Neural crest cell (in vitro differentiated cells): Measurements from ENCODE around the gene GCNT1. TPM values are rescaled to one million over a fixed set of nuclear protein-coding genes. Genes with fewer than 3 reads are reported as not detected.
A peak's percentile ranks its signal among the peaks of the same experiment; 100 is the strongest.
"Not testable (repeated sequence)": the region's sequence is repeated elsewhere in the genome, so short reads cannot be mapped to it uniquely, and the experiment has no call there.

Source experiments
- DNase-seq: peaks from one replicate; pipeline ENCODE4 v3.0.0; 2021; ENCODE audit warnings: low read depth, mixed read lengths, low spot score
- H3K27ac Mint-ChIP-seq: one replicate; pipeline ENCODE4 v1.8.0; 2021; ENCODE audit warnings: mild to moderate bottlenecking, mixed read lengths; ENCODE audit not compliant: unreplicated experiment
- H3K27me3 Mint-ChIP-seq: 2 replicates; pipeline ENCODE4 v1.8.0; 2021; ENCODE audit warnings: low read depth, mild to moderate bottlenecking, mixed read lengths
- H3K36me3 Mint-ChIP-seq: 2 replicates; pipeline ENCODE4 v1.8.0; 2021; ENCODE audit warnings: low read depth, mild to moderate bottlenecking, mixed read lengths
- H3K4me1 Mint-ChIP-seq: 2 replicates; pipeline ENCODE4 v1.8.0; 2021; ENCODE audit warnings: mixed read lengths
- H3K4me3 Mint-ChIP-seq: one replicate; pipeline ENCODE4 v1.8.0; 2021; ENCODE audit warnings: mild to moderate bottlenecking, mixed read lengths
- H3K9me3 Mint-ChIP-seq: 2 replicates; pipeline ENCODE4 v1.8.0; 2021; ENCODE audit warnings: mixed read lengths
- CTCF ChIP-seq: fragments of 200-600 bp; sonication (generic); conservative IDR thresholded peaks from 2 replicates; pipeline ENCODE4 v1.5.0; 2021; ENCODE audit warnings: antibody characterized with exemption, mild to moderate bottlenecking
- total RNA-seq: library from RNA; stranded (reverse); gene quantifications from 2 replicates; pipeline ENCODE4 v1.2.1, GENCODE V29; 2021

GCNT1 gene
- total RNA-seq, 1 donor from 2014 or later = 1.6 TPM

GRCh38 chr9:76519075-76519835, 60.3 kb downstream of the GCNT1 start:
- H3K27me3 Mint-ChIP-seq = no peaks in the 10 kb centered on the region
- no peak for DNase-seq
- no peak overlapping the region for H3K4me3 Mint-ChIP-seq
- no peak for TF ChIP-seq CTCF
- H3K4me1 Mint-ChIP-seq = peaks cover 7% of the 10 kb centered on the region
- no peak overlapping the region for H3K27ac Mint-ChIP-seq
- H3K9me3 Mint-ChIP-seq = peaks cover 3% of the 10 kb centered on the region
- no peaks in the 10 kb centered on the region for H3K36me3 Mint-ChIP-seq

GRCh38 chr9:76521244-76521681, 62.3 kb downstream of the GCNT1 start:
- Mint-ChIP-seq H3K4me3 (no peak overlapping the region), H3K27ac (no peak overlapping the region), H3K36me3 (no peaks in the 10 kb centered on the region), H3K9me3 (no peaks in the 10 kb centered on the region), H3K27me3 (no peaks in the 10 kb centered on the region), H3K4me1 (peaks cover 7% of the 10 kb centered on the region)
- DNase-seq = no peak
- TF ChIP-seq CTCF = no peak

- no peaks in the 10 kb centered on the region for H3K9me3 Mint-ChIP-seq
- H3K27me3 Mint-ChIP-seq = no peaks in the 10 kb centered on the region
- TF ChIP-seq CTCF = no peak
- peak overlapping the region; percentile 80 for H3K27ac Mint-ChIP-seq
- peaks cover 7% of the 10 kb centered on the region for H3K4me1 Mint-ChIP-seq
- H3K36me3 Mint-ChIP-seq = no peaks in the 10 kb centered on the region
- no peak for DNase-seq
- no peak overlapping the region for H3K4me3 Mint-ChIP-seq
Observed at GRCh38 chr9:76521906-76522305, 62.9 kb downstream of the GCNT1 start.

- not testable (repeated sequence) for H3K27me3 Mint-ChIP-seq, H3K9me3 Mint-ChIP-seq, H3K4me3 Mint-ChIP-seq, H3K27ac Mint-ChIP-seq, H3K4me1 Mint-ChIP-seq, H3K36me3 Mint-ChIP-seq, DNase-seq
Observed at GRCh38 chr9:76523617-76524200, 64.7 kb downstream of the GCNT1 start.

- Mint-ChIP-seq H3K27ac (no peak overlapping the region), H3K9me3 (peaks cover 2% of the 10 kb centered on the region), H3K36me3 (no peaks in the 10 kb centered on the region), H3K4me3 (no peak overlapping the region), H3K4me1 (peaks cover 7% of the 10 kb centered on the region), H3K27me3 (no peaks in the 10 kb centered on the region)
- no peak for DNase-seq
- no peak for TF ChIP-seq CTCF
Observed at GRCh38 chr9:76525196-76525595, 66.2 kb downstream of the GCNT1 start.

GRCh38 chr9:76526026-76526425, 67.0 kb downstream of the GCNT1 start:
- TF ChIP-seq CTCF = no peak
- Mint-ChIP-seq H3K4me1 (peaks cover 7% of the 10 kb centered on the region), H3K36me3 (no peaks in the 10 kb centered on the region), H3K4me3 (no peak overlapping the region), H3K9me3 (peaks cover 2% of the 10 kb centered on the region), H3K27me3 (no peaks in the 10 kb centered on the region), H3K27ac (no peak overlapping the region)
- no peak for DNase-seq
